Stomach (tissue), 9 donors: ENCODE data around the gene PBX2. TPM values are rescaled to one million over a fixed set of nuclear protein-coding genes. Genes with fewer than 3 reads are reported as not detected.
"Not testable (repeated sequence)": the region's sequence is repeated elsewhere in the genome, so short reads cannot be mapped to it uniquely, and the experiment has no call there.

Experiments
- DNase-seq, 2 donors: peaks; one replicate each; pipeline versions ENCODE4 v3.0.0 to v3.0.0-alpha.2; 2013 to 2019
- H3K27ac ChIP-seq, 5 donors: fragments of 200-600 bp in 4 of 5; sonication (generic) in 4 of 5; one replicate each; pipeline ENCODE4 v1.5.1; 2013 to 2019; ENCODE audit warnings: mild to moderate bottlenecking in 1 of 5, moderate library complexity in 1 of 5
- H3K27me3 ChIP-seq, 3 donors: fragments of 200-600 bp; sonication (generic); one replicate each; pipeline ENCODE4 v1.5.1; 2017 to 2019; ENCODE audit warnings: mixed run types in 1 of 3
- H3K36me3 ChIP-seq, 4 donors: fragments of 200-600 bp; sonication (generic); 1 replicate in 3 of 4; 2 replicates in 1 of 4; pipeline ENCODE4 v1.5.1; 2016 to 2019
- H3K4me1 ChIP-seq, 4 donors: fragments of 200-600 bp; sonication (generic); one replicate each; pipeline ENCODE4 v1.5.1; 2016 to 2019
- H3K4me3 ChIP-seq, 4 donors: fragments of 200-600 bp; sonication (generic) in 3 of 4; one replicate each; pipeline ENCODE4 v1.5.1; 2016 to 2019; ENCODE audit warnings: mild to moderate bottlenecking in 1 of 4
- H3K9me3 ChIP-seq, 4 donors: fragments of 200-600 bp; sonication (generic); one replicate each; pipeline ENCODE4 v1.5.1; 2016 to 2019
- EP300 ChIP-seq: sonication (generic); formaldehyde crosslinking; IDR thresholded peaks from one replicate; pipeline ENCODE4 v1.6.1; 2017; ENCODE audit warnings: antibody characterized with exemption
- POLR2A ChIP-seq, 4 donors: fragments of 450-650 bp; IDR thresholded peaks; one replicate each; pipeline ENCODE4 v1.6.1; 2016; ENCODE audit warnings: antibody characterized with exemption in 4 of 4, control low read depth in 2 of 4, mild to moderate bottlenecking in 1 of 4, moderate library complexity in 1 of 4
- POLR2AphosphoS5 ChIP-seq, 3 donors: sonication (generic); formaldehyde crosslinking; IDR thresholded peaks; one replicate each; pipeline ENCODE4 v1.6.1; 2016; ENCODE audit warnings: antibody characterized with exemption in 3 of 3
- WGBS, 5 donors: extraction: QIAGEN DNeasy Blood & Tissue Kit in 3 of 5; methylation state at CpG; one replicate each; pipeline versions ENCODE4 v1.1.5 to v1.1.7; 2013 to 2018; 5-methylcytosine and 5-hydroxymethylcytosine counted together
- intact Hi-C: fragments of 100-400 bp; cut with DNase I; formaldehyde crosslinking; loops from one replicate; pipeline ENCODE4 v1.15.1; 2023; ENCODE audit warnings: low total_unique reads
- polyA plus RNA-seq, 3 donors: library from polyadenylated mRNA; stranded (reverse); fragments of 200-250 nt; gene quantifications; one replicate each; pipeline ENCODE4 v1.2.3, GENCODE V29; 2013
- total RNA-seq, 5 donors: library from RNA; depleted of rRNA; stranded (reverse); fragments of >200 nt; gene quantifications; one replicate each; pipeline versions ENCODE4 v1.1.0 to v1.2.3, GENCODE V29; 2014 to 2016
- TF ChIP-seq, protein P1 (sequence below), 7 experiments: fragments of 450-650 bp in 4 of 7; fragments of 200-600 bp in 3 of 7; sonication (generic) in 3 of 7; IDR thresholded peaks; one replicate each; pipeline ENCODE4 v1.5.1; 2016 to 2019; ENCODE audit warnings: antibody characterized with exemption in 7 of 7, control low read depth in 2 of 7, mild to moderate bottlenecking in 1 of 7
- donor health status: healthy with polysubstance abuse.
- donor health status: Bipolar disorder and iron deficiency.
- donor health status: healthy.

The PBX2 gene
- total and polyA plus RNA-seq, 8 donors: 23.5 to 50.3 (median 35.1) TPM

DNA sequence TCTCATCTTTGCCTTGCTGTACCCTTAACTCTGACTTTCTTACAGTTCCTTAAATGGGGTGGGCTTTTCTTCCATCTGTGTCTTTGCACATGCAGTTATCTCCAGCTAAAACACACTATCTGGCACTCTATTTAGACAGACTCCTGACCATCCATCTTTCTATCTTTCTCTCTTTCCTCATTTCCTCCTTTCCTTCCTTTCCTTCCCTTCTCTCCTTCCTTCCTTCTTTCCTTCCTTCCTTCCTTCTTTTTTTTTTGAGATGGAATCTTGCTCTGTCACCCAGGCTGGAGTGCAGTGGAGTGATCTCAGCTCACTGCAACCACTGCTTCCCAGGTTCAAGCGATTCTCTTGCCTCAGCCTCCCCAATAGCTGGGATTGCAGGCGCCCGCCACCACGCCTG lies 25.6 kb upstream of the PBX2 start:
- Histone ChIP-seq H3K4me1 (no peaks in the 10 kb centered on the region), H3K36me3 (no peaks in the 10 kb centered on the region), H3K9me3 (no peaks in the 10 kb centered on the region), H3K27ac (no peak overlapping the region), H3K4me3 (no peak overlapping the region), H3K27me3 (peaks cover 0 to 3% (median 0%) of the 10 kb centered on the region in 3 donors)
- intact Hi-C loops: no loop called here
- TF ChIP-seq POLR2AphosphoS5 (IDR thresholded peaks at IDR 0.05): no peak
- no peak for TF ChIP-seq POLR2A (IDR thresholded peaks at IDR 0.05)
- TF ChIP-seq, protein P1, sequence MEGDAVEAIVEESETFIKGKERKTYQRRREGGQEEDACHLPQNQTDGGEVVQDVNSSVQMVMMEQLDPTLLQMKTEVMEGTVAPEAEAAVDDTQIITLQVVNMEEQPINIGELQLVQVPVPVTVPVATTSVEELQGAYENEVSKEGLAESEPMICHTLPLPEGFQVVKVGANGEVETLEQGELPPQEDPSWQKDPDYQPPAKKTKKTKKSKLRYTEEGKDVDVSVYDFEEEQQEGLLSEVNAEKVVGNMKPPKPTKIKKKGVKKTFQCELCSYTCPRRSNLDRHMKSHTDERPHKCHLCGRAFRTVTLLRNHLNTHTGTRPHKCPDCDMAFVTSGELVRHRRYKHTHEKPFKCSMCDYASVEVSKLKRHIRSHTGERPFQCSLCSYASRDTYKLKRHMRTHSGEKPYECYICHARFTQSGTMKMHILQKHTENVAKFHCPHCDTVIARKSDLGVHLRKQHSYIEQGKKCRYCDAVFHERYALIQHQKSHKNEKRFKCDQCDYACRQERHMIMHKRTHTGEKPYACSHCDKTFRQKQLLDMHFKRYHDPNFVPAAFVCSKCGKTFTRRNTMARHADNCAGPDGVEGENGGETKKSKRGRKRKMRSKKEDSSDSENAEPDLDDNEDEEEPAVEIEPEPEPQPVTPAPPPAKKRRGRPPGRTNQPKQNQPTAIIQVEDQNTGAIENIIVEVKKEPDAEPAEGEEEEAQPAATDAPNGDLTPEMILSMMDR (IDR thresholded peaks at IDR 0.05): no peak
- no peak for TF ChIP-seq EP300
- no peak for DNase-seq
- 92 to 98% (median 97%) methylated on average over 4 of the region's 4 CpGs for WGBS, 5 donors

DNA sequence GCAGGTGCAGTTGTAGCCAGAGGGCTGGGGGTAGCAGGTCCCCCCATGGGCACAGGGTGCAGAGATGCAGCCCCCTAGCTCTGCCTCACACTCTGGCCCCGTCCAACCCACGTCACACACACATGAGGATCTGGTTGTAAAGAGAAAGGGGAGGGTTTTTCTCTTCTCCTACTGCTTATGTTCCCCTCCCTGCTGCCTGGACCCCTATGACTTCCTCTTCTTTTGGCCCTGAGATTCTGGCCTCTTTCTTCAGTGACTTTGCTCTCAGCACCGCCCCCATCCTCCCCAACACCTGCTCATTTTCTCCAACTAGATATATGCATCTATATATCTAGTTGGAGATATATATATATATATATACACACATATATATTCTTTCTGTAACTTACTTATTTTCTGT lies 24.1 kb upstream of the PBX2 start:
- intact Hi-C loops: no loop called here
- 75 to 91% (median 82%) methylated on average over 3 of the region's 3 CpGs for WGBS, 5 donors
- no peaks in the 10 kb centered on the region for H3K9me3 ChIP-seq
- H3K36me3 ChIP-seq: no peaks in the 10 kb centered on the region
- H3K27me3 ChIP-seq: no peaks in the 10 kb centered on the region
- H3K4me1 ChIP-seq: no peaks in the 10 kb centered on the region
- no peak overlapping the region for H3K4me3 ChIP-seq
- no peak overlapping the region for H3K27ac ChIP-seq
- TF ChIP-seq EP300 (no peak), POLR2AphosphoS5 (IDR thresholded peaks at IDR 0.05) (no peak), POLR2A (IDR thresholded peaks at IDR 0.05) (no peak)
- TF ChIP-seq, protein P1 (IDR thresholded peaks at IDR 0.05): no peak
- DNase-seq: no peak

DNA sequence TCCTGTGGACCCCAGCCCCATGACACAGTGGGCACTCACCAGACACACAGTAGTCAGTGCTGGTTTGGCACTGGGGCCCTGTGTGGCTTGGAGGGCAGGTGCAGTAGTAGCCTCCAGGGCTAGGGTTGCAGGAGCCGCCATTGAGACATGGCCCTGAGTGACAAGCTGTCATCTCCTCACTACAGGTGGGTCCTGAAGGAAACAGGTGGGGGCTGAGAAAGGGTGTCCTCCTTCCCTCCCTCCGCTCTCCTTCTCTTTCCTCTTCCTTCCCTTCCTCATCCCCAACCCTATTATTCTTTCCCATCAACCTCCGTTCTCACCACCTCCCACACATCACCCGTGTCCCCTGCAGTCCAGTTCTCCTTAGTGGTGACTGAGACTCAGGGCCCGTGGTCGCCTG lies 23.6 kb upstream of the PBX2 start:
- intact Hi-C loops: no loop called here
- no peak overlapping the region for H3K4me3 ChIP-seq
- no peak overlapping the region for H3K27ac ChIP-seq
- H3K36me3 ChIP-seq: no peaks in the 10 kb centered on the region
- no peaks in the 10 kb centered on the region for H3K27me3 ChIP-seq
- no peak for TF ChIP-seq EP300
- TF ChIP-seq POLR2A (IDR thresholded peaks at IDR 0.05): no peak
- TF ChIP-seq POLR2AphosphoS5 (IDR thresholded peaks at IDR 0.05): no peak
- TF ChIP-seq, protein P1 (IDR thresholded peaks at IDR 0.05): no peak
- DNase-seq: no peak
- no peaks in the 10 kb centered on the region for H3K4me1 ChIP-seq
- WGBS, 5 donors: 83 to 91% (median 88%) methylated on average over 6 of the region's 6 CpGs
- H3K9me3 ChIP-seq: no peaks in the 10 kb centered on the region

DNA sequence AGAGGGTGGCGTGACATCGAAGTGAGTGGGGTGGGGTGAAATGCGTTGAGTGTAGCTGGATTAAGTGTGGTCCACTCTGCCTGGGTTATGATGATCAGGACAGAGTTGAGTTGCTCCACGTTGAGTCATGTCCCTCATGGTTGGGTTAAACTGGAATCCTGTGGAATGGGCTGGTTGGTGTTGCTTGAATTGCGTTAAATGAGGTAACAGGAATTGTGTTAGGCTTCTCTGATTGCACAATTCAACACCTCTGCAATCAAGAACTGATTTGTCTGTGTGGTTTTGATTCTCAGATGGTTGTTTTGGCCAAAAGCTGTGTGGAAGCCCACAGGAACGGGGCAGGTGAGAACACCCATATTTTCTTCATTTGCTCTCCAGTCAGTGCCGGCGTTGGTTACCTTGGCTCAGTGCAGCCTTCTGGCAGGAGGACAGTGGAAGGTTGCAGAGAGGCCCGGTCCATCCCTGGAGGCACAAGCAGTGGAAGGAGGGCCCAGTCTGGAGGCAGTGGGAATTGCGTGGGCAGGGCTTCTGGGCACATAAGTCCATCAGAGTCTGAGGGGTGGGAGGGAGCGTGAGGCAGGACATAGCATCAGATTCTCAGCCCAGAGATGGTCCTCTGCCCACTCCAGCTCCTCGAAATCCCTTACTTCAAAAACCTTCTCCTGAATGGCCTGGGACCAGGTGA lies 22.2 kb upstream of the PBX2 start:
- Histone ChIP-seq H3K27me3 (no peaks in the 10 kb centered on the region), H3K9me3 (no peaks in the 10 kb centered on the region), H3K4me1 (no peaks in the 10 kb centered on the region), H3K4me3 (no peak overlapping the region), H3K36me3 (no peaks in the 10 kb centered on the region), H3K27ac (no peak overlapping the region)
- no peak for DNase-seq
- intact Hi-C loops: no loop called here
- no peak for TF ChIP-seq POLR2A (IDR thresholded peaks at IDR 0.05)
- TF ChIP-seq EP300: no peak
- no peak for TF ChIP-seq POLR2AphosphoS5 (IDR thresholded peaks at IDR 0.05)
- TF ChIP-seq, protein P1 (IDR thresholded peaks at IDR 0.05): no peak
- WGBS, 5 donors: 76 to 90% (median 83%) methylated on average over 11 to 12 of the region's 12 CpGs

DNA sequence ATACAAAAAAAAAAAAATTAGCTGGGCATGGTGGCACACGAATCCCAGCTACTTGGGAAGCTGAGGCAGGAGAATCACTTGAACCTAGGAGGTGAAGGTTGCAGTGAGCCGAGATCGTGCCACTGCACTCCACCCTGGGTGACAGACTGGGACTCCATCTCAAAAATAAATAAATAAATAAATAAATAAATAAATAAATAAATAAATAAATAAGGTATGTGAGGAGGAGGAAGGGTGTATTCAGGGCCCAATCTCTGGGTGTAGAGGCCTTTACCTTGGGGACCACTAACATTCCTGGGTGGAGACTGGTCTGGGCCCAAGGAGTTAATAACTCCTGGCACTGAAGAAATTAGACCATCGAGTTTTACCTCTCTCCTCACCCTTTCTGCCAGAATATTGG lies 21.4 kb upstream of the PBX2 start:
- H3K9me3 ChIP-seq, H3K4me3 ChIP-seq, H3K27me3 ChIP-seq, intact Hi-C loops, H3K36me3 ChIP-seq, H3K27ac ChIP-seq, H3K4me1 ChIP-seq, DNase-seq: not testable (repeated sequence)
- WGBS, 5 donors: 80 to 88% (median 85%) methylated on average over 4 of the region's 4 CpGs
